Nephron progenitor cell (in vitro differentiated cells): ENCODE data around the gene SIMC1.

ENCODE experiments used
- DNase-seq: peaks from one replicate; pipeline ENCODE4 v3.0.0; 2021
- H3K27ac Mint-ChIP-seq: 2 replicates; pipeline ENCODE4 v1.8.0; 2021; ENCODE audit warnings: mild to moderate bottlenecking, moderate library complexity, mixed read lengths
- H3K27me3 Mint-ChIP-seq: 2 replicates; pipeline ENCODE4 v1.8.0; 2021; ENCODE audit warnings: mild to moderate bottlenecking, low read depth, mixed read lengths; ENCODE audit not compliant: poor library complexity
- H3K36me3 Mint-ChIP-seq: 2 replicates; pipeline ENCODE4 v1.8.0; 2021; ENCODE audit warnings: low read depth, mixed read lengths
- H3K4me1 Mint-ChIP-seq: 2 replicates; pipeline ENCODE4 v1.8.0; 2021; ENCODE audit warnings: mixed read lengths
- H3K4me3 Mint-ChIP-seq: 2 replicates; pipeline ENCODE4 v1.8.0; 2021; ENCODE audit warnings: mild to moderate bottlenecking, moderate library complexity, mixed read lengths
- H3K9me3 Mint-ChIP-seq: 2 replicates; pipeline ENCODE4 v1.8.0; 2021; ENCODE audit warnings: mild to moderate bottlenecking, moderate library complexity, mixed read lengths
- CTCF ChIP-seq: fragments of 200-600 bp; sonication (generic); IDR thresholded peaks from 2 replicates; pipeline ENCODE4 v1.5.0; 2021; ENCODE audit warnings: antibody characterized with exemption

The SIMC1 gene

GRCh38 chr5:176391479-176391878 is 153.3 kb downstream of the SIMC1 start:
- H3K4me1 Mint-ChIP-seq = peaks cover 43% of the 10 kb centered on the region
- TF ChIP-seq CTCF = no peak
- H3K27ac Mint-ChIP-seq = no peak overlapping the region
- H3K9me3 Mint-ChIP-seq = no peaks in the 10 kb centered on the region
- DNase-seq = no peak
- H3K27me3 Mint-ChIP-seq = no peaks in the 10 kb centered on the region
- peaks cover 16% of the 10 kb centered on the region for H3K36me3 Mint-ChIP-seq
- no peak overlapping the region for H3K4me3 Mint-ChIP-seq

- no peak overlapping the region for H3K27ac Mint-ChIP-seq
- DNase-seq = no peak
- H3K36me3 Mint-ChIP-seq = peaks cover 15% of the 10 kb centered on the region
- H3K4me3 Mint-ChIP-seq = no peak overlapping the region
- peaks cover 43% of the 10 kb centered on the region for H3K4me1 Mint-ChIP-seq
- no peaks in the 10 kb centered on the region for H3K9me3 Mint-ChIP-seq
- H3K27me3 Mint-ChIP-seq = peaks cover 1% of the 10 kb centered on the region
- no peak for TF ChIP-seq CTCF
Observed at GRCh38 chr5:176391999-176392398, 153.8 kb downstream of the SIMC1 start.

- TF ChIP-seq CTCF = no peak
- Mint-ChIP-seq H3K9me3 (no peaks in the 10 kb centered on the region), H3K4me3 (no peak overlapping the region), H3K36me3 (peaks cover 15% of the 10 kb centered on the region), H3K4me1 (peaks cover 40% of the 10 kb centered on the region), H3K27ac (no peak overlapping the region), H3K27me3 (peaks cover 4% of the 10 kb centered on the region)
- DNase-seq = no peak
Observed at GRCh38 chr5:176392526-176392925, 154.3 kb downstream of the SIMC1 start.

GRCh38 chr5:176394096-176394495 is 155.9 kb downstream of the SIMC1 start:
- H3K27me3 Mint-ChIP-seq = peaks cover 4% of the 10 kb centered on the region
- no peaks in the 10 kb centered on the region for H3K9me3 Mint-ChIP-seq
- no peak overlapping the region for H3K4me3 Mint-ChIP-seq
- no peak for DNase-seq
- no peak for TF ChIP-seq CTCF
- peaks cover 34% of the 10 kb centered on the region for H3K4me1 Mint-ChIP-seq
- H3K36me3 Mint-ChIP-seq = peaks cover 15% of the 10 kb centered on the region
- H3K27ac Mint-ChIP-seq = no peak overlapping the region

- peaks cover 27% of the 10 kb centered on the region for H3K4me1 Mint-ChIP-seq
- no peak overlapping the region for H3K4me3 Mint-ChIP-seq
- TF ChIP-seq CTCF = no peak
- H3K9me3 Mint-ChIP-seq = no peaks in the 10 kb centered on the region
- DNase-seq = no peak
- peaks cover 15% of the 10 kb centered on the region for H3K36me3 Mint-ChIP-seq
- peaks cover 4% of the 10 kb centered on the region for H3K27me3 Mint-ChIP-seq
- peak overlapping the region; percentile 65 for H3K27ac Mint-ChIP-seq
Observed at GRCh38 chr5:176394881-176395675, 156.9 kb downstream of the SIMC1 start.
